ENCODE measurements around the gene RPS27L.

Gene RPS27L

DNA sequence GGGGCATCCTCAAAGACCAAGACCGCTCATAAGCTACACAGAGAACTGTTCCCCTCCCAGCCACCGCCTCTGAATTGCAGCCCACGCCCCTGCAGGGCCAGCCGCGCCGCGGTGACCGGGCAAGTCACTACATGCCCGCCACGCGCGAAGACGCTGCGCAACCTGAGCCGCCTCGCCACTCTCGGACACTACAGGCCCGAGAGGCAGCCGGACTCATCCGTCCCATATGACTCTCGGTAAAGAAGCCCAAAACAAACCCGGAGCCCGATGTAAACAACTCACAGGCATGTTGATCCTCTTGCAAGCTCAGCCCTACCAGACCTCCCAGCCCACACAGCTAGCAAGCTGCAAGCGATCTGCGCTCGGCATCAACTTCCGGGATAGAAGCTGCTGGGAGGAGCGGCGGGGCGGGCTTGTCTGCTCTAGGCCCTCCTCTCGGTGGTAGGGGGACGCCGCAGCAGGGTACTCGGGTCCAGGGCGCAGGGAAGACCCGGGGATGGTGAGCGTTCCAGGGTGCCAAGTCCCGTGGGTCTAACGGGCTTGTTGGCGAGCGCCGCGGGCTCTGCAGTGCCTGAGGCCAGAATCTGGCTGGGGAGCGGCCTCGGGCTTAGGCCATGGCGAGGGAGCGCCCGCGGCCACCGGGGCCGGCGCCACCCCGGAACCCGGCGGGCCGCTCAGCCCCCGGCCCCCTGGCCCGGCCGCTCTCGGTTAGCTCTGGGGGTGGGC lies at the start of gene RPS27L:
Gene RPS27L (minus strand): TSS at position 360 of the 726 bp plus-strand sequence. CDS start 72 bp downstream, at position 288.
- peak; percentile 73 to 76 for DNase-seq (ENCODE audit: low read depth in 2 of 2, low spot score in 1 of 2)

DNA sequence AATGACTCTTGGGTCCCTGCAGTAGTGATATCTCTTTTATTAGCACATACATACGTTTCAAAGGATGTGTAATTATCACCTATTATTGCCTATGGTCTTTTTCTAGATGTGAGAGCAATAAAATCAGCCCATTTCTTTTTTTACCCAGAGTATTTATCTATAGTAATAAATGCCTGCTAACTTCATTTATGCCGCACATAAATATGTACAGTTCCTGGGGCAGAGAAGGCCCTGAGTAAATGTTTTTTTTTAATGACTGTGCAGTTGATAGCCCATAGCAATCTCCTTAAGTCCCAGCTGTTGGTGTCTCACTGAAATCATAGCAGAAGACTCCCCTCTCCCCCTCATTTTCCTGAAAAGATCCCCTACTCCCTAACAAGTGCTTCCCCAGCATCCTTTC lies 48.8 kb upstream of the RPS27L start:
- DNase-seq (ENCODE audit: low read depth in 2 of 2, low spot score in 1 of 2), result no peak

DNA sequence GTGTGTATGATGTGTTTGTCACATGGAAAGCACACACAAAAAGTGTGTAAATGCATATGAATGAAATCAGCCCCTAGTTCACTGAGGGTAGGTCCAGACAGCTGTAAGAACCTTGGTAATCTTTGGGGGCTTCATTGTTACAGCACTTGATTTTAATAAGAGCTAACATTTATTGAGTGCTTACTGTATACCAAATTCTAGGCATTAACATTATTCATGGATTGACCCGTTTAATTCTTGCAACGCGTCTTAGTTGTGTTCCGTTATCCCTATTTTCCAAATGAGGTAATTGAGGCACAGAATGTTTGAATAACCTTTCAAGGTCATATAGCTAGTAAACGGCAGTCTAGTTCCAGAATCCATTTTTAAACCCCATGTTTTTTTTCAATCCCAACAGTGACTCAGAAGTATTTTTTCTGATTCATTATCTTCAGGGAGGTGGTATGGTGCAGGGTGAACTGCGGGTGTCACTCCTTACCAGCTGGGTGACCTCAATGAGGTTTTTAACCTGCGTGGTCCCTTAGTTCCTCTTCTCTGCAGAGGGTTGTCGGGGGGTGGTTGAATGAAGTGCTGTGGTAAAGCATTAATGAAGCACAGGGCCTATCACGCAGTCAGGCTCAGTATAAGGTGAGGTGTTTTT lies 46.3 kb upstream of the RPS27L start:
- peak in 1 of 2 donors; percentile 31 for DNase-seq (ENCODE audit: low read depth in 2 of 2, low spot score in 1 of 2)

- DNase-seq (ENCODE audit: low read depth in 2 of 2, low spot score in 1 of 2), result no peak
These were observed 45.6 kb upstream of the RPS27L start for GRCh38 chr15:63202861-63203260.

GRCh38 chr15:63200464-63201249 lies 43.4 kb upstream of the RPS27L start:
- DNase-seq (ENCODE audit: low read depth in 2 of 2, low spot score in 1 of 2), result no peak

DNA sequence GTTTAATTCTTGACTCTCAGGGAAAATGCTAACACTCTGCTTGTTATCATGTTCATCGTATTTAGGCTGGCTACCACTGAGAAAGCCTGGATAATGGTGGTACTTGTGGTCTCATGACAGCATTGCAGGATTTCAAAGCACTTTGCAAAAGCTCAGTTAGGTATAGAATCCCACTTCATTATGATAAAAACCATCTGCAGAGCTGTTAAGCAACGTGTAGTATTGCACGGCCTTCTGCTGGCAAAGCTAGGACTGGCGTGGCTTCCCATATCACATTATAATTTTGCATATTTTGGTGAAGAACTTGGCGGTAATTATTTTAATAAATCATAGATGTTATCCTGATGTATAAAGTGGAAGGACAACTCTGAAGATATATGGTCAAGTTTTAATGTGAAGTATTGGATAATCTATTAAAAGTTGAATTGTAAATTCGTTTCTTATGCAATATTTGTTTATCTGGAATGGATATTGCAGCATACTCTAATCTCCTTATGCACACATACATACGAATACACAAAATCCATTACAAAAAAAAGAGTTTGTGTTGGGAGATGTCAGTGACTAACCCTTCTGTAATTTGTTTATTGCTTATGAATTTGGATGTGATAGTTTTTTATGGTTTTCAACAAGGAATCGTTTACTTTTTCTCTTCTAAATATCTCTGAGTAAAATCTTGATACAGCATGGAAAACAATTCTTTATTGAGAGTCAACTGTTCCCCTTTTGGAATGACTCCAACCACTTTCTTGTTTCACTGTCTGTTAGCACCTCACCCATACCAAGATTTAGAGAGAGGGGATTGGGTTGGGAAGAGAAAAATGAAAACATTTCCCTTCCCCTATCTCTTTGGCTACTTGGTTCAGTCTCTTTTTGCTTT lies 41.3 kb upstream of the RPS27L start:
- no peak for DNase-seq (ENCODE audit: low read depth in 2 of 2, low spot score in 1 of 2)

DNA sequence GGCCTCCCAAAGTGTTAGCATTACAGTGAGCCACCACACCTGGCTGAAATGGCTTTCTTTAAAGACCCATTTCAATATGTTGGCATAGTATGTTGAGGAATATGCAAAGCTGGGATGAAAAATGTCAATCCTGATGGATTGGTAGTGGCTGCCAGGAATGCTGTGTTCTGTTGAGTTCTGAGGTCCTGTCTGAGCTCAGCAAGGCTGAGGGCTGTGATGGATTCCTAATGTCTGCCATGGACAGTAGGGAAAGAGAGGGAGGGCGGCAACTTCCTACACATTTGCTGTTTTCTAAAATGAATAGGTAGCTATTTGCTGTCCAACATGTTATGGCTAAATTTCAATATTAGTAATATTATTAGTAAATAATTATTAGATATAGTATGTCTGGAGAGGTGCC lies 40.3 kb upstream of the RPS27L start:
- DNase-seq (ENCODE audit: low read depth in 2 of 2, low spot score in 1 of 2), result no peak

GRCh38 chr15:63196842-63197241 lies 39.6 kb upstream of the RPS27L start:
- no peak for DNase-seq (ENCODE audit: low read depth in 2 of 2, low spot score in 1 of 2)

- no peak for DNase-seq (ENCODE audit: low read depth in 2 of 2, low spot score in 1 of 2)
These were observed 38.3 kb upstream of the RPS27L start for GRCh38 chr15:63195569-63196015.

- no peak for DNase-seq (ENCODE audit: low read depth in 2 of 2, low spot score in 1 of 2)
These were observed 37.7 kb upstream of the RPS27L start for GRCh38 chr15:63194880-63195568.

DNA sequence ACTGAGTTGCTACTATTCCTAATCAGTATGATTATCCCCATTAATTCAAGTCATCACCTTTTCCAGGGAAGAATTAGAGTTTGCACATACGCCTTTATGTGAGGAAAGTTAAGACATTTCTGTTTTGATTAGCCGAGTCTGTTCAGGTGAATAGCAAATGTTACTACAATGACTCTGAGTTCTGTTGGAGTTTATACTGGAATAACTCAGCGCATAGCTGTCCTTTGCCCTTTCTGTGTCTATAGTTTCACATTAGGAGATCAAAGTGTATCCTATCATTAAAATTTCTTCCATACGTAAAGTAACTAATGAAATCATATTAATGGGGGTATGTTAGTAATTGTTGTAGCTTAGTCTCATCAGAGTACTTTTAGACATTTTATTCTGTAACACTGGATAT lies 37.0 kb upstream of the RPS27L start:
- DNase-seq (ENCODE audit: low read depth in 2 of 2, low spot score in 1 of 2), result no peak

DNA sequence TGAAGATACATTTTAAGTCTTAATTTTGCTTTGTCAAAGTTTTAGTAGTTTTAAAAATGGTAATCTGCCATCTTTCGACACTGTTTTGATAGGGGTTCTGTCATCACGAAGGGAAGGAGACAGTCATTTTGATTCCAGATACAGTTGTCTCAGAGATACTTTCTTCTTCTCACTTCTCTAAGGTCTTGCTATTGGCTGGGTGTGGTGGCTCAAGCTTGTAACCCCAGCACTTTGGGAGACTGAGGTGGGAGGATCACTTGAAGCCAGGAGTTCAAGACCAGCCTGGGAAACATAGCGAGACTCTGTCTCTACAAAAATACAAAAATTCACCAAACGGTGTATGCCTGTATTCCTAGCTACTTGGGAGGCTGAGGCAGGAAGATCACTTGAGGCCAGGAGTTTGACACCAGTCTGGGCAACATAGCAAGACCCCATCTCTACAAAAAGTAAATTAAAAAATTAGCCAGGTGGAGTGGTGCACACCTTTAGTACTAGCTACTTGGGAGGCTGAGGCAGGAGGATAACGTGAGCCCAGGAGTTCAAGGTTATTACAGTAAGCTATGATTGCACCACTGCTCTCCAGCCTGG lies 35.4 kb upstream of the RPS27L start:
- no peak for DNase-seq (ENCODE audit: low read depth in 2 of 2, low spot score in 1 of 2)

- no peak for DNase-seq (ENCODE audit: low read depth in 2 of 2, low spot score in 1 of 2)
These were observed 34.8 kb upstream of the RPS27L start for GRCh38 chr15:63191895-63192618.

- DNase-seq (ENCODE audit: low read depth in 2 of 2, low spot score in 1 of 2), result no peak
These were observed 33.7 kb upstream of the RPS27L start for GRCh38 chr15:63190769-63191649.

DNA sequence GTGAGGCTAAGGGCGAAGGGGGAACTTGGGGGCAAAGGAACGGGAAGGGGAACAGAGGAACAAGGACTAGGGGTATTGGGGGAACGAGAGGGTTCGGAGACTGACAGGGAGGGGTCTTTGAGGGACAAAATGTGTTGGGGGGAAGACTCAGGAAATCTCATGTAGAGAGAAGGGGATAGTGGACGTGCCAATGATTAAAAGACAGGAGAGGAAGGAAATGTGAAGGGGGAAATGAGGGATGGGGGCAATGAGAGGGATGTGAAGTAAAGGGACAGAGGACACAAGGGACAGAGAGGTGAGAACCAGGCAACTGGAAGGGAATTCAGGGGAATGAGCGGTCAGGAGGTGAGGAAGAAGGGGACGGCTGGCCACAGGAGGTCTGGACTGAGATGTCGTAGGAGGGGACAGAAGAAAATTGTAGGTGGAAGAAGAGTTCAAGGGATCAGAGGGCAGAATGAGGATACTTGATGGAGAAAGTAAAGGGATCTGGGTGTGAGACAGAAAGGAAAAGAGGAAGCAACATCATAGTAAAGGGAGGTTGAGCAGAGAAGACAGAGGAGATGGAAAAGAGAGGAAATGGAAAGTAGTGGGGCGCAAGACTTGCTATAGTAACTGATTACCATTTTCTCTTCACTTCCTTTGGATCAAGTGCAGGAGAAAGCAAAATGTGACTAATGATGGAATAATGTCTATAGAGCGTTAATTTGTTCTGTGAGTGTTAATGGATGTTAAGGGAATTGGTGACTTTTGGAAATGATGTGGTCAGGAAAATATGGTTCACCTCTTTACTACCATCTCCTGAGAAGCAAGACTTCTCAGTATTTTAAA lies 32.9 kb upstream of the RPS27L start:
- no peak for DNase-seq (ENCODE audit: low read depth in 2 of 2, low spot score in 1 of 2)

DNA sequence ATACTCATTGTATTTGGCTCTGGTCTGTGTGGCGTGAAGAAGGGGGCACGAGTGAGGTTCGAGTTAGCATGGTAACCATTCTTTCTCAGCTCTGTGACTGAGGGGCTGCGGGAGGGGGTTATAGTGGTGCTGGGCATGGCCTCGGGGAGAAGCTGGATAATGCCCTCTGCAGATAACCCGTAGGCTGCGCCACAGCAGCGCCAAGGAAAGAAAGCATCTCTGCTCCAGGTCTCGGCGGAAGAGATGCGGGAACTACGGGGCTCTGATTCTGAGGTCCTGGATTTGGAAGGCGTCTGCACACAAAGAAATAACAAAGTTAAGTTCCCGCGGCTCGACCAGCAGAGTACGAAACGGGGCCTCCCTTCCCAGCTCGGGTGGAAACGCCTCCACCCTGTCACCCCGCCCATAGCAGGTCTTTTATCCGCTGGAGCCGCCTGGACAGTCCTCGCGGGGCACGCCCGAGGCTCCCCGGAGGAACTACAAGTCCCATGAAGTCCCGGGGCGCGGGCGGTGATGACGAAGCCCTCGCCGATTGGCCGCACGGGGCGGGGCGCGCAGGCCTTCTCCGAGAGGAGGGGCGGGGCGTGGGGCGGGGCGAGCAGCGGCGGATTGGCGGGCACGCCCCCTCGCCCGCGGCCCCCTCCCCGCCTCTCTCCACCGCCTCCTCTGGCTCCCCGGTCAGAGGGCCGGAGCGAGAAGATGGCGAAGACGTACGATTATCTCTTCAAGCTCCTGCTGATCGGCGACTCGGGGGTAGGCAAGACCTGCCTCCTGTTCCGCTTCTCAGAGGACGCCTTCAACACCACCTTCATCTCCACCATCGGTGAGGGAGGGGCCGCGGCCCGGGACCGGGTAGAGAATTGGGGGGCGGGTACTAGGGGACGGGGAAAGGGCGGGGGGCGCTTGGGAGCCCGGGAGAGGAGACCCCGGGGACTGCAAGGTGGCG lies 31.9 kb upstream of the RPS27L start, which contains the start of gene RAB8B:
Gene RAB8B (plus strand): TSS at position 681 of the 946 bp plus-strand sequence. CDS start 19 bp downstream, at position 700.
- DNase-seq (ENCODE audit: low read depth in 2 of 2, low spot score in 1 of 2), result peak; percentile 96 to 98

Measured in stimulated activated CD8-positive, alpha-beta memory T cell treated with anti-CD3 and anti-CD28 coated beads, Interleukin-4, amount 100 ng/mL, for 4 hours (primary cell).